ENCODE results near the gene ADGRD2.

The ADGRD2 gene

GRCh38 chr9:124511426-124511840 is 61.2 kb downstream of the ADGRD2 start:
- DNase-seq (ENCODE audit: low read depth), result no peak

- no peak for DNase-seq (ENCODE audit: low read depth)
Measured at GRCh38 chr9:124511891-124512805, 61.9 kb downstream of the ADGRD2 start.

GRCh38 chr9:124512806-124513204 is 62.6 kb downstream of the ADGRD2 start:
- no peak for DNase-seq (ENCODE audit: low read depth)

- DNase-seq (ENCODE audit: low read depth), result no peak
Measured at GRCh38 chr9:124513376-124513994, 63.2 kb downstream of the ADGRD2 start.

- DNase-seq (ENCODE audit: low read depth), result no peak
Measured at GRCh38 chr9:124514125-124514524, 63.9 kb downstream of the ADGRD2 start.

- DNase-seq (ENCODE audit: low read depth), result no peak
Measured at GRCh38 chr9:124514874-124515273, 64.6 kb downstream of the ADGRD2 start.

GRCh38 chr9:124517600-124517999 is 67.3 kb downstream of the ADGRD2 start:
- no peak for DNase-seq (ENCODE audit: low read depth)

- no peak for DNase-seq (ENCODE audit: low read depth)
Measured at GRCh38 chr9:124518116-124518515, 67.9 kb downstream of the ADGRD2 start.

- DNase-seq (ENCODE audit: low read depth), result no peak
Measured at GRCh38 chr9:124520206-124520596, 70.0 kb downstream of the ADGRD2 start.

- DNase-seq (ENCODE audit: low read depth), result no peak
Measured at GRCh38 chr9:124521142-124521541, 70.9 kb downstream of the ADGRD2 start.

- peak; percentile 44 for DNase-seq (ENCODE audit: low read depth)
Measured at GRCh38 chr9:124522121-124523098, 72.2 kb downstream of the ADGRD2 start.

GRCh38 chr9:124526174-124526573 is 75.9 kb downstream of the ADGRD2 start:
- DNase-seq (ENCODE audit: low read depth), result no peak

- peak; percentile 60 for DNase-seq (ENCODE audit: low read depth)
Measured at GRCh38 chr9:124527781-124528180, 77.5 kb downstream of the ADGRD2 start.

Data from ELR (cell line).